Astrocyte of the spinal cord (primary cell): Measurements from ENCODE around the gene DOCK2.
A peak's percentile ranks its signal among the peaks of the same experiment; 100 is the strongest.

Experiments used
- DNase-seq: peaks from one replicate; pipeline ENCODE4 v3.0.0; 2011; ENCODE audit warnings: low read depth, low spot score
- H3K4me3 ChIP-seq: 2 replicates; pipeline ENCODE4 v1.5.1; 2011; ENCODE audit warnings: low read depth, mild to moderate bottlenecking, low read length, moderate library complexity
- CTCF ChIP-seq: IDR thresholded peaks from 2 replicates; pipeline ENCODE4 v1.5.1; 2012; ENCODE audit warnings: low read depth, mild to moderate bottlenecking, low read length, inconsistent platforms
- in situ Hi-C: cut with HindIII; loops from 2 replicates; pipeline ENCODE4 v1.10.0; 2017; ENCODE audit warnings: low sequenced_read_pairs

The DOCK2 gene

GRCh38 chr5:169874621-169875020 lies 237.5 kb downstream of the DOCK2 start:
- H3K4me3 ChIP-seq = no peak overlapping the region
- DNase-seq = no peak
- in situ Hi-C loops = no loop called here
- no peak for TF ChIP-seq CTCF

- DNase-seq = no peak
- no peak overlapping the region for H3K4me3 ChIP-seq
- no peak for TF ChIP-seq CTCF
- in situ Hi-C loops = no loop called here
These were observed 238.1 kb downstream of the DOCK2 start for GRCh38 chr5:169875091-169875728.

GRCh38 chr5:169875731-169876130 lies 238.7 kb downstream of the DOCK2 start:
- no peak overlapping the region for H3K4me3 ChIP-seq
- in situ Hi-C loops = no loop called here
- DNase-seq = no peak
- no peak for TF ChIP-seq CTCF

- DNase-seq = peak; percentile 50
- no peak for TF ChIP-seq CTCF
- no peak overlapping the region for H3K4me3 ChIP-seq
- in situ Hi-C loops = no loop called here
These were observed 239.3 kb downstream of the DOCK2 start for GRCh38 chr5:169876386-169876785.

GRCh38 chr5:169880012-169880663 lies 243.1 kb downstream of the DOCK2 start:
- TF ChIP-seq CTCF = no peak
- H3K4me3 ChIP-seq = no peak overlapping the region
- in situ Hi-C loops = no loop called here
- DNase-seq = no peak

GRCh38 chr5:169880785-169881184 lies 243.7 kb downstream of the DOCK2 start:
- DNase-seq = no peak
- H3K4me3 ChIP-seq = no peak overlapping the region
- no peak for TF ChIP-seq CTCF
- in situ Hi-C loops = no loop called here
